Duodenal mucosa (tissue), 2 donors: ENCODE data around the gene SPPL2B.

ENCODE experiments used
- H3K27ac ChIP-seq: one replicate; pipeline ENCODE4 v1.7.0; 2013; ENCODE audit warnings: low read depth, low read length
- H3K27me3 ChIP-seq, 2 donors: one replicate each; pipeline ENCODE4 v1.7.0; 2013; ENCODE audit warnings: low read length in 2 of 2, control low read depth in 1 of 2; ENCODE audit not compliant: insufficient read depth in 2 of 2, control insufficient read depth in 1 of 2
- H3K36me3 ChIP-seq, 2 donors: one replicate each; pipeline ENCODE4 v1.7.0; 2013; ENCODE audit warnings: low read length in 2 of 2, control low read depth in 1 of 2; ENCODE audit not compliant: insufficient read depth in 2 of 2, control insufficient read depth in 1 of 2
- H3K4me1 ChIP-seq, 2 donors: one replicate each; pipeline ENCODE4 v1.7.0; 2013; ENCODE audit warnings: low read length in 2 of 2, control low read depth in 1 of 2; ENCODE audit not compliant: insufficient read depth in 2 of 2, control insufficient read depth in 1 of 2
- H3K4me3 ChIP-seq, 2 donors: one replicate each; pipeline ENCODE4 v1.7.0; 2013; ENCODE audit warnings: low read length in 2 of 2, low read depth in 1 of 2
- H3K9ac ChIP-seq, 2 donors: one replicate each; pipeline ENCODE4 v1.7.0; 2013; ENCODE audit warnings: low read length in 2 of 2, low read depth in 1 of 2
- H3K9me3 ChIP-seq, 2 donors: one replicate each; pipeline ENCODE4 v1.7.0; 2013; ENCODE audit warnings: low read length in 2 of 2, control low read depth in 1 of 2; ENCODE audit not compliant: control insufficient read depth in 1 of 2

SPPL2B gene

DNA sequence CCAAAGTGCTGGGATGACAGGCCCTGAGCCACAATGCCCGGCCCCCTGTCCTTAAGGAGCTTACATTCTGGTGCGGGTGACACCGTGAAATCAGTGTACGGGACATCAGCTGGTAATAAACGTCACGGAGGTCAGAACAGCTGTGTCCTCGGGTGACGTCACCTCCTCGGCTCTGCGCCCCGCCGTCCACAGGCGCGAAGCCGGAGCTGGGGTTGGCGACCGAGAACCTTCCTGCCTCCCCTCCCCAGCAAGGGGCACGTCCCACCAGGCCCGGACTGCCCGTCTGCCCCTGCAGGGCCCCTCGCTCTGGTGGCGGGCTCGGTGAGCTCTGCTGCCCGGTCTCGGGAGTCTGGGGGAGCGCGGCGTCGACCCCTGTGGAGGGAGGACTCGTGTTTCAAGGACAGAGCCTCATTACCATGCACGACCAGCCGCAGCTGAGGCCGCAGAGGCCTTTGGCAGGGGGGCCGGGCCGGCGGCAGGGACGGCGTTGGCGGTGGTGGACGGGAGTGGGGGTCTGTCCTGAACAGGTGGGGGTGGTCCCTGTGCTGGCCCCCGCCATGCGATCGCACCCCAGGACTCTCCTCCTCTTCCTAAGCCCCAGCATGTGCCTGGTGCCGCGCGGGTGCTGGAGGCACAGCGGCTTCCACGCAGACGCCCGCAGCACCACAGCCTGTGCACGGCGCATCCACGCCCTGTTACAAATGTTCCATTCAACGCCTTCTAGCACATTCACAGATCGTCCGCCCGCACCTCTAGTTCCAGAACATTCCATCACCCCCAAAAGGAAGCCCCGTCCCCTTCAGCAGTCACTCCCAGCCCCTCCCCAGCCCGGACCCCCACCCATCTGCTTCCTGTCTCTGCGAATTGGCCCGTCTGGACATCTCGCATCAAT is 25.9 kb upstream of the SPPL2B start:
- Histone ChIP-seq H3K9me3 (no peaks in the 10 kb centered on the region), H3K4me1 (peaks cover 3 to 11% of the 10 kb centered on the region in 2 donors), H3K4me3 (no peak overlapping the region), H3K9ac (no peak overlapping the region), H3K36me3 (no peaks in the 10 kb centered on the region), H3K27me3 (peaks cover 13 to 18% of the 10 kb centered on the region in 2 donors), H3K27ac (no peak overlapping the region)

DNA sequence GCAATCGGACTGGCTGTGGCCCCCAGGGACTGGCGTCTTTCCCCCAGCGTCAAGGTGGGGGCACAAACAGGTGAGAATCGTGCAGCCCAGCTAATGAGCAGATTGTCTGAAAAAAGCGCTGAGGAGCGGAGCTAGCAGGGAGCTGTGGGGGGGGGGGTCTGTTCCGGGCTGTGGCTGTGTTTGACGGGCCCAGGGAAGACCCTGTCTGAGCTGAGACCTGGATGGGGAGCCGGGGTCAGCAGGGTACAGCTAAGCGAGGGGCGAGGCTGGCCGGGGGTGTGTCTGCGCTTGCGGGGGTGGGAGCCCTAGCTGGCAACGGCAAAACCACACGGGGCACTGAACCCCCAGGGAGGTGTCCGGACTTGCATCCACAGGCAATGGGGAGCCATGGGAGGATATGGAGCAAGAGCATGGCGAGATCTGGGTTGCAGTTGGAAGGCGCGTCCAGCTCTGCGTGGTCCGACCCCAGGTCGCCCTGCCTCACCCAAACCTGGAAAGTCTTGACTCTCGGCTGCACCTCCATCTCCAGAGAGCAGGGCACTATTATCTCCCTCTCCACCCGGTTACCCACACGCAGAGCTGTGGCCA is 25.2 kb upstream of the SPPL2B start:
- Histone ChIP-seq H3K9ac (no peak overlapping the region), H3K4me3 (no peak overlapping the region), H3K27me3 (peaks cover 14 to 21% of the 10 kb centered on the region in 2 donors), H3K27ac (no peak overlapping the region), H3K9me3 (no peaks in the 10 kb centered on the region), H3K36me3 (no peaks in the 10 kb centered on the region), H3K4me1 (peaks cover 3 to 11% of the 10 kb centered on the region in 2 donors)

DNA sequence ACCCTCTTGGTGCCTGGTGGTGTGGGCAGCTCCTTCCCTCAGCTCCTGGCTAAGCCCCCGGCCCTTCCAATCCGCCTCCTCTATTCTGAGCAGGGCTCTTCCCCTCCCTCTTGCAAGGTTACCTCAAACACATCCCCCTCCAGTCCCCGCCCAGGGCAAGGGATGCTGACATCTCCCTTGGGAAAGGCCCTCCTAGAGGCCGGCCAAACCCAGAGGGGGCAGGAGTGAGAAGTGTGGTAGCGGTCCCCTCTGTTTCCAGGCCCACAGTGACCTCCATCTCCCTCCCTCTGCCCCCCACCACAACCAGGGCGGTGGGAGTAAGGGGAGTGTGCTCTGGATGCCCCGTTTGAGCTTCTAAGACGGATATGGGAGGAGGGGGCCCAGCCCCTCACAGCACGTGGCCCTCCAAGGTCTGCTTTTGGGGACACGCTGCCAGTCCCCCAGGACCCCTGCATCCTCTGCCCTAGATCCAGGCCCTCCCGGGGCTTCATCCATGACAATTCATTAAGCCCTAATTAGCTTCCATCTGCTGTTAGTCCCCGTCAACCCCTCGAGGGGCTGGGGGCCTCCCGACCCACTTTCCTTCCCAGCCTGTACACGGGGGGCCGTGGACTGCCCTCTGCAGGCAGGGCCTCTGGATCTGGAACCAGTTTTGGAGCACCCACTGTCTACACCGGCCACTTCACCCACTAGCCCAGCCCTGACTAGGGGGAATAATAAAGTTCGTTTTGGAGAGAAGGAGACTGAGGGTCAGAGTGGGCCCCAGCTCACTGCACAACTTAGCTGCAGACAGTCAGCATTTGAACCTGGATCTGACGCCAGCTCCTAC is 22.8 kb upstream of the SPPL2B start:
- Histone ChIP-seq H3K4me1 (peaks cover 3 to 11% of the 10 kb centered on the region in 2 donors), H3K4me3 (no peak overlapping the region), H3K9ac (no peak overlapping the region), H3K36me3 (no peaks in the 10 kb centered on the region), H3K27me3 (peaks cover 24 to 31% of the 10 kb centered on the region in 2 donors), H3K27ac (no peak overlapping the region), H3K9me3 (no peaks in the 10 kb centered on the region)

DNA sequence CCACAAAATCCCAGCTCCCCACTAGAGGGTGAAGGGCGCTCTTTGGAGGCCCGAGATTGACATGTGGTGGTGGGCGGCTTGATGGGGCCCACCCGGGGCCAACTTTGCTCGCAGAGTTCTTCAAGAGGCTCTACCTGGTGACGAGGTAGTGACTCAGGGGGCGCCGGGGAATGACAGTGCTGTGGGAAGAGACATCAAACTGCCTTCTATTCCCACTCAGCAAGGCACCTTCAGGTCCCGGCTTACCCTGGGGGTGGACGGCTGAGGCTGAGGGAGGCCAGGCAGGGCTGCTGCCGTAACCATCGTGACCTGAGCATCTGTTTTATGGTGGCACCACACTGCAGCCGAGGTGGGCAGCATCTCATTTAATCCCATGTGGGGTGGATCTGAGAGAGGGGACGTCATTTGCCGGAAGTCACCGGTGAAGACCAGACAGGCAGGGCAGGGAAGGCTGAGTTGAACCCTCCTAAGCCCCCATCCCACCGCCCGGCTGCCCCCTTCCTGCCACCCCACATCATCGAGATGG is 22.1 kb upstream of the SPPL2B start:
- H3K4me3 ChIP-seq = no peak overlapping the region
- no peak overlapping the region for H3K9ac ChIP-seq
- H3K9me3 ChIP-seq = no peaks in the 10 kb centered on the region
- H3K27ac ChIP-seq = no peak overlapping the region
- peaks cover 24 to 31% of the 10 kb centered on the region in 2 donors for H3K27me3 ChIP-seq
- no peaks in the 10 kb centered on the region for H3K36me3 ChIP-seq
- peaks cover 3 to 11% of the 10 kb centered on the region in 2 donors for H3K4me1 ChIP-seq

DNA sequence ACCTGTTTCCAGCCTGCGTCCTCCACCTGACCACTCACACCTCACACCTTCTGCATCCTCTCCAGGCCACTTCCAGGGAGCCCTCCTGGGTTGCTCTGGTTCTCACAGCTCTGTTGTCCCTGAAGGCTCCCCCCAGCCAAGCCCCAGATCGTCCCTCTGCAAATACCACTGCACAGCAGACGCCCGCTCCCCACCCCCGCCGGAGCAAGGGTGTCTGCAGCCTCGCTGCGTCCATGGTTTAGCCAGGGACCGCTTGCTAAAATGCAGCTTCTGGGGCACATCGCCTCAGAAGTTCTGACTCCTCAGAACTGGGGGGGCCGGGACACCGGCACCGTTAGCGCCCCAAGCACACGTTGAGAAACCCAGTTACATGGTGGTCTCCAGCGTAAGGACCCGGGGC is 21.5 kb upstream of the SPPL2B start:
- Histone ChIP-seq H3K4me1 (peaks cover 3 to 11% of the 10 kb centered on the region in 2 donors), H3K27me3 (peaks cover 24 to 31% of the 10 kb centered on the region in 2 donors), H3K9ac (no peak overlapping the region), H3K9me3 (no peaks in the 10 kb centered on the region), H3K27ac (no peak overlapping the region), H3K4me3 (no peak overlapping the region), H3K36me3 (no peaks in the 10 kb centered on the region)

DNA sequence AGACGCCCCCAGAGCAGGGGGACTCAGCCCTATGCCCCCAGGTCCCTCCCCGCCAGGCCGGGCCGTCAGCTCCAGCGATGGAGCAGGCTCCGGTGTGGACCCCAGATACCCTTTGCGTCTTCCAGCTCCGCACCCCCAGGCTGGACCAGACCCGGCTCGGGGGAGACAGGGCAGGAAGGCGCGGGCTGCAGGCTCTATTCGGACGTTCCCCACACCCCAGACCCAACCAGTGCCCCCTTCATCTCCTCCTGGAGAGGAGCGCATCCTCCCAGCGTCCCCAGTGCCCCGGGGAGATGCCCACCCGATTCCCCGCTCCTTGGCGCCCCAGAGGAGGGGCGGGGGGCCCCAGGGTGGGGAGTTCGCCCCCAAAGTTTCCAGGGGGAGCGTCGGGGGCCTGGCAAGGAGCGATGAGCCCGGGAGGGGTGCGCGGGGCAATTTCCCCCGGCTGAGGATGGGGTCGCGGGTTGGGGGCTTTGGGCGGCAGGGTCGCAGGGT is 20.9 kb upstream of the SPPL2B start:
- H3K27me3 ChIP-seq = peaks cover 24 to 35% of the 10 kb centered on the region in 2 donors
- no peak overlapping the region for H3K9ac ChIP-seq
- peaks cover 3 to 10% of the 10 kb centered on the region in 2 donors for H3K4me1 ChIP-seq
- H3K27ac ChIP-seq = no peak overlapping the region
- H3K36me3 ChIP-seq = no peaks in the 10 kb centered on the region
- no peaks in the 10 kb centered on the region for H3K9me3 ChIP-seq
- no peak overlapping the region for H3K4me3 ChIP-seq

DNA sequence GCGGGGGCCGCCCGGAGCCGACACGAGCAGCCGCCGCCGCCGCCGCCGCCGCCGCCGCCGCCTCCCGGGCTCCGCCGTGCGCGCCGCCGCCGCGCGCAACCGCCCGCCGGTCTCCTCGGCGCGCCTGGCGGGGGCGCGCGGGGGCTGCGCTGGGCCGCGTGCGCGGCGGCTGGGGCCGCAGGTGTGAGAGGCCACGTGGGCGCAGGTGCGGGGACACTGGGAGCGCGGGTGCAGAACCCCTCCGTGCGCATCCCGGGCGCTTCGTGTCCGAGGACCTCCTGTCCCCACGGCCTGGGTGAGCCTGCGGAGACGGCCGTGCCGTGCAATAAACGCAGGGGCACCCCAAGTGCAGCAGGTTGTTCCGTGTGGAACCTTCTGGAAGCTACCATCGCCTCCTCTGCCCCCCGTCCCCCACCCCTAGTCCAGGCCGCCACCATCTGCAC is 20.3 kb upstream of the SPPL2B start, which contains the start of gene LINGO3:
LINGO3 (minus strand) TSS at position 41 of the 443 bp plus-strand sequence. CDS start 16,378 bp downstream, outside the sequence.
- Histone ChIP-seq H3K27me3 (peaks cover 24 to 34% of the 10 kb centered on the region in 2 donors), H3K4me3 (no peak within 1 kb of the TSS)

DNA sequence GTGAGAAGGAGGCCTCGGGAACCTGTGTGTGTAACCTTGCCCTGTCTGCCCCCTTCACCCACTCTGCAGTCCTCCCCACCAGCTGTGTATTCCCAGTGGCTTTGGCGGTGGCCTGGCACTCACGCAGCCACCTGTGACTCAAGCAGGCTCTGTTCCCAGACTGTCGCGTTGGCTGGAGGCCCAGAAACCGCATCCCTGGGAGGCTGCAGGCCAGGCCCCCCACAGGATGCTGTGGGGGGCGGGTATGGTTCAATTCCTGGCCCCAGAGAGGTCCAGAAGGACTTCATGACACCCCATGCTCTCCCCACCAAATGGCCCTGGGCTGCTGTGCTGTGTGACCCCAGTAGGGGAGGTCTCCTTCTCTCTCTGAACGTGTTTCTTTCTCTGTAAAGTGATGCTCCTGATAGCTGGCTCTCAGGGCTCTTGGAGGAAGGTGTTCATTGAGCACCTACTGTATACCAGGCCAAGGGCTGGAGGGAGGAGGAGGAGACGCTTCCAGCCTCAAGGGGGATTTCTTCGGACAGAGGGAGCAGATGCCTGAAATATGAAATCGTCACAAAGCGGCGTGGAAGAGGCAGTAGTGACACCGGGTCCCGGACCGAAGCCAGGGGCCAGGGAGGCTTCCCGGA is 18.6 kb upstream of the SPPL2B start:
- H3K4me3 ChIP-seq = no peak overlapping the region
- no peak overlapping the region for H3K9ac ChIP-seq
- H3K9me3 ChIP-seq = peaks cover 0 to 2% of the 10 kb centered on the region in 2 donors
- peaks cover 24 to 31% of the 10 kb centered on the region in 2 donors for H3K27me3 ChIP-seq
- no peaks in the 10 kb centered on the region for H3K36me3 ChIP-seq
- H3K27ac ChIP-seq = no peak overlapping the region
- H3K4me1 ChIP-seq = peaks cover 3 to 5% of the 10 kb centered on the region in 2 donors

More for the DNA sequence above, 20.3 kb upstream of the SPPL2B start, which contains the start of gene LINGO3:
- Histone ChIP-seq H3K9ac (no peak within 1 kb of the TSS), H3K4me1 (peaks cover 3 to 8% of the 10 kb centered on the region in 2 donors), H3K9me3 (no peaks in the 10 kb centered on the region), H3K36me3 (no peaks in the 10 kb centered on the region), H3K27ac (no peak within 1 kb of the TSS)

DNA sequence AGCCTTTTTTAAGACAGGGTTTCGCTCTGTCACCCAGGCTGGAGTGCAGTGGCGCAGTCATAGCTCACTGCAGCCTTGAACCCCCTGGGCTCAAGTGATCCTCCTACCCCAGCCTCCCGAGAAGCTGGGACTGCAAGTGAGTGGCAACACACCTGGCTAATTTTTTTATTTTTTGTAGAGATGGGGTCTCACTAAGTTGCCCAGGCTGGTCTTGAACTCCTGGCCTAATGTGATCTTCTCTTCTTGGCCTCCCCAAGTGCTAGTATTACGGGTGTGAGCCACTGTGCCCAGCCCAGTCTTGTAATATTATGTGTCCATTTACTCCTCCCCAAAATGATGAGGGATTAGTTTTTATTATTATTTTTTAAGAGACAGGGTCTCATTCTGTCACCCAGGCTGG is 17.4 kb upstream of the SPPL2B start:
- Histone ChIP-seq H3K27ac (no peak overlapping the region), H3K4me1 (no peaks in the 10 kb centered on the region), H3K36me3 (no peaks in the 10 kb centered on the region), H3K27me3 (peaks cover 21 to 31% of the 10 kb centered on the region in 2 donors), H3K9me3 (peaks cover 0 to 3% of the 10 kb centered on the region in 2 donors), H3K9ac (no peak overlapping the region), H3K4me3 (no peak overlapping the region)
